HG03565 (cell line): ENCODE measurements around the gene LACTBL1.

Source experiments
- ATAC-seq: cut with Tn5 transposase; IDR thresholded peaks from one replicate; pipeline ENCODE4 v1.9.1; 2021; ENCODE audit warnings: mild to moderate bottlenecking, moderate library complexity; ENCODE audit not compliant: unreplicated experiment

Gene LACTBL1

GRCh38 chr1:22914156-22914555 lies 58.5 kb downstream of the LACTBL1 start:
- ATAC-seq: no peak

- ATAC-seq: no peak
These were observed 59.1 kb downstream of the LACTBL1 start for GRCh38 chr1:22913421-22914141.

- no peak for ATAC-seq
These were observed 60.4 kb downstream of the LACTBL1 start for GRCh38 chr1:22912311-22912710.

- no peak for ATAC-seq
These were observed 61.5 kb downstream of the LACTBL1 start for GRCh38 chr1:22910986-22911651.

- no peak for ATAC-seq
These were observed 62.4 kb downstream of the LACTBL1 start for GRCh38 chr1:22910286-22910685.

- ATAC-seq: no peak
These were observed 63.7 kb downstream of the LACTBL1 start for GRCh38 chr1:22908880-22909426.

- no peak for ATAC-seq
These were observed 65.1 kb downstream of the LACTBL1 start for GRCh38 chr1:22907528-22907927.

GRCh38 chr1:22906968-22907367 lies 65.7 kb downstream of the LACTBL1 start:
- ATAC-seq: no peak

- no peak for ATAC-seq
These were observed 69.6 kb downstream of the LACTBL1 start for GRCh38 chr1:22903113-22903512.
